ENCODE measurements around the gene KDM4B. TPM values are rescaled to one million over a fixed set of nuclear protein-coding genes. Genes with fewer than 3 reads are reported as not detected.

The KDM4B gene
- total RNA-seq, 2 experiments from 2014 or later: 24.4 to 25.0 TPM

- ChIA-PET CTCF (interaction anchor here (0.6 kb wide), 1 partner anchor 37 kb away, joined by 3 read pairs; no protein-coding TSS in a partner anchor), POLR2A (no interaction called here)
Measured at GRCh38 chr19:5104871-5105351, 136.0 kb downstream of the KDM4B start.

GRCh38 chr19:5106191-5106726 is 137.3 kb downstream of the KDM4B start:
- POLR2A ChIA-PET: no interaction called here
- CTCF ChIA-PET: no interaction called here

DNA sequence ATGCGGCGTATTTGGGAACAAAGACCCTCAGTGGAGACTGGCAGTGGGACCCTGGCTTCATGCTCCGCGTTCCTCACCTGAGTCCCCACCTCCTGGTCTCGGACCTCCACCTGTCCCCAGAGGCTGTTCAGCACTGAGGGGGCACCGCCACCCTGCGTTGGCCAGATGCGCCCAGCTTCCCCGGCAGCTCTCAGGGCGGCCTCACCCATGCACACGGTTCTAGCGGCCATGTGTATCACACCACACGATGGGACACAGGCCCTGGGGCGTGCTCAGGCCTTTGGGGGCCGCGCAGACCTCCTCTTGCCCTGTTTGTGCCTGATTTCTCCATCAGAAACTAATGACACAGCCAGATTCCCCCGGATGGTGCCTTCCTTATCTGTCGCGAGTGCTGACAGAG is 138.1 kb downstream of the KDM4B start:
- ChIA-PET CTCF (no interaction called here), POLR2A (no interaction called here)

DNA sequence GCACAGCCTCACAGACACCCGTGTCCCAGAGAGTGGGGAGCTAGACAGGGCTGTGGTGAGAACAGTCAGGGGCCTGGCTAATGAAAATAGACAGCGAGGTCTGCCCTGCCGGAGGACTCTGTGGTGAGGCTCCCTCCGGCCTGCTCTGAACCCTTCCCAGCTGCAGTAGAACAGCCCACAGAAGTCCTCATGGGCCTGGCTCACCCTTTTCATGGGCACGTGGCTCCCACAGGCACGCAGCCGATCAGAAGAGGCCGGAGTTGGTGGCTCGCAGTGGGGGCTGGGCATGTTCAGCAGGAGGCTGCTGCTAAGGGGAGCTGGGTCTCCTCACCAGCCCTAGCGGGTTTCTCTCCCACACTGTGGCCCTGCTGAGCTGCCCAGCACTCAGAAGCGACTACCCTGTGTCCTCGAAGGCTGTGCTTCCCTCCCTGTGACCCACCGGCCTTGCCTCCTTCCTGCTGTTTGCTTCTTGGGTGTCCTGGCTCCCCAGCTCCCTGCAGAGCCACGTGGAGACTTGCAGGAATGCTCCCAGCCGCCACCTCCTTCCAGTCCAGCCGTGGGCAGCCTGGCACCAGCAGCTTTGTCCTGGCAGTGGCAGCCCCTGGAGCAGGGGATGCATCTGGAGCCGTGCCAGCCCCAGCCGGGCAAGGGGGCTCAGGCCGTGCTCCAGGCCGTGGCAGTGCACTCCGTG is 138.7 kb downstream of the KDM4B start:
- ChIA-PET CTCF (no interaction called here), POLR2A (no interaction called here)

DNA sequence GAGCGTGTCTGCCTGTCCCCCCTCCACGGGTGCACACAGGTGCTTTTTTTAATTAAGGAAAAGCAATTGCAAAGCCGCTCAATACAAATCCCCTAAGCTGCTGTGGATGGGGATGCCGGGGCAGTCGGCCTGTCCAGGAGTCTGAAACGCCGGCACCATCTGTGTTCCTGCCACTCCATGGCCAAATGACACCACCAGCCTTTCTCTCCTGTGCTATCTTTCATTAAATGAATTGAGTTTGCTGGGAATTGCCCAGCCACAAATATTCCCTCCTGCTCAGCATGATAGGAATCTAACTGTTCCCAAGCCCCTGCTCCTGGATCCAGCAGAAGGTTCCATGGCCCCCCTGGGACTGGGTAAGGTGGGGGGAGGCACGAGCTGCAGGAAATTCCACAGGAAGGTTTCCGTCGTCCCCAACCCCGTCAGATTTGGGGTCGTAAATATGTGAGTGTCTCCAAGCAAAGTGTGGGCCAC is 139.2 kb downstream of the KDM4B start:
- ChIA-PET CTCF (no interaction called here), POLR2A (no interaction called here)

GRCh38 chr19:5108866-5109265 is 140.0 kb downstream of the KDM4B start:
- ChIA-PET POLR2A (no interaction called here), CTCF (no interaction called here)

DNA sequence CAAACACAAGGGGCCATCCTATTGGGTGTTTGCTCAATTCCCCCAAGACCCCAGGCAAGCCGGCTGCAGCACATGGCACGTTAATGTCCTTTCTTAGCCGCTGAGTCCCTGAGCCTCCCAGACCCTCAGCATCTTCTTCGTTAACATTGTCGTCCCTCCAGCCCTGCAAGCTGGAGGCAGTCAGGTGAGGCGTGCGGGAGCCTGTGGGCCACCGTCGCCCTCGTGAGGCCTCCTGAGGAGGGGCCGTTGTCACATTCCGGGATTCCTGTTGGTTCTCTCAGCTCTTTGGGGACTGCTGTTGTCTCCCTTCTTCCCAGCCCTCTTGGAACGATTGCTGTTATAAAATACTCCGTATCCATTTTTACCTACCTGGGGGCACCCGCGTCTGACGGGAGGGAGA is 140.6 kb downstream of the KDM4B start:
- POLR2A ChIA-PET: no interaction called here
- CTCF ChIA-PET: no interaction called here

- ChIA-PET CTCF (no interaction called here), POLR2A (no interaction called here)
Measured at GRCh38 chr19:5110546-5110945, 141.6 kb downstream of the KDM4B start.

- ChIA-PET CTCF (no interaction called here), POLR2A (no interaction called here)
Measured at GRCh38 chr19:5111051-5111450, 142.1 kb downstream of the KDM4B start.

DNA sequence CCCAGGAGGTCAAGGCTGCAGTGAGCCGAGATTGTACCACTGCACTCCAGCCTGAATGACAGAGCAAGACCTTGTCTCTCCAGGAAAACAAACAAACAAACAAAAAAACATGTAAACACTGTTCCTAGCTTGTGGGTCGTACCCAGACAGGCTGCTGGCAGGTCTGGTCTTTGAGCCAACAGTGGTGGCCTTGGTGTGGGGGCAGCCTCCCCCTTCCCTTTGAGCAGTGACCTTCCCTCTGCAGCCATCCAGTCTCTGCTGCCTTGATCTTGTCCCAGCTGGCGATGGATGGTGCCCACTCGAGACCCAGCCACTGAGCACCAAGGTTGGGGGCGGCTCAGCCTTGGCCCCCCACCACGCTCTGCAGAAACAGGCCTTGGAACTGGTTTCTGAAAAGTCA is 143.3 kb downstream of the KDM4B start:
- CTCF ChIA-PET: no interaction called here
- POLR2A ChIA-PET: no interaction called here

- CTCF ChIA-PET: no interaction called here
- POLR2A ChIA-PET: no interaction called here
Measured at GRCh38 chr19:5112681-5113575, 144.0 kb downstream of the KDM4B start.

DNA sequence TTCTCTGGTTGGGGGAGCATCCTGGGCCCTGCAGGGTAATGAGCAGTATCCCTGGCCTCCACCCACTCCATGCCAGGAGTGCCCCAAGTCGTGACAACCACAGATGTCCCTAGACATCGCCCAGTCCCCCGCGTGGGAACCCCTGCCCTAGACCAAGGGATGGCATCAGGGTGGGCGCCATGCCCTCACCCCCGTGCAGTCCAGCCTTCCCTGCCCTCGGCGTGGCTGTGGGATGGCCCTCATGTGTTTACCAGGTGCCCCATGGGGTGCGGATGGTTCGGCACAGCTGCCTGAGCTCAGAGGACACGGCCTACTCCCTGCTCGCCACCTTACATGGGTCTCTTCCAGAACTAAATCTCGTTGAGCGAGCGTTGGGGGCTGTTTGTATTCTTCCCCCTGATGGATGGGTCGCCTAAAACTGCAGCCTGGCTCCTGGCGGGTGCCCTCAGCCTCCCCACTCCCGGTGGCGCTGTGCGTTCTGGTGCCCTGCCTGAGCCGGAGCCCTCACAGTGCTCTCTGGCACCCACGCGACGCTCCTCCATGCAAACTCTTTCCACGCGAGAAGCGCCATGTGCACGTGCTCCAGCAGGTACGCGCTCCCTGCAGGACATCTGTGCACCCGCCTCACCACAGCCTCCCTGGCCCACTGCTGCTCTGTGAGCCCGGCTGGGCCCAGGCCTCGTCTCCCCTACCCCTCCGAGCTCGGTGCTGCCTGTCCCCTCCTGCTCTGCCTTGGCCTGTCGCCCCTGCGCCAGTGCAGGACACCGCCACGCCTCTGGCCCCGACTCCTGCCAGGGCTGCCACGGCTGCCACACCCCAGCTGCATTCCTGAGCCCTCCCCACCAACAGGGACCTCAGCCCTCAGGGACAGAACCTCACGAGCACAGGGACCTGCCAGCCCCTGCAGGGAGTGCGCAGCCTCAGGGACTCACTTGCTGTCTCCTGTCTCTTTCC is 145.0 kb downstream of the KDM4B start:
- ChIA-PET POLR2A (no interaction called here), CTCF (no interaction called here)

DNA sequence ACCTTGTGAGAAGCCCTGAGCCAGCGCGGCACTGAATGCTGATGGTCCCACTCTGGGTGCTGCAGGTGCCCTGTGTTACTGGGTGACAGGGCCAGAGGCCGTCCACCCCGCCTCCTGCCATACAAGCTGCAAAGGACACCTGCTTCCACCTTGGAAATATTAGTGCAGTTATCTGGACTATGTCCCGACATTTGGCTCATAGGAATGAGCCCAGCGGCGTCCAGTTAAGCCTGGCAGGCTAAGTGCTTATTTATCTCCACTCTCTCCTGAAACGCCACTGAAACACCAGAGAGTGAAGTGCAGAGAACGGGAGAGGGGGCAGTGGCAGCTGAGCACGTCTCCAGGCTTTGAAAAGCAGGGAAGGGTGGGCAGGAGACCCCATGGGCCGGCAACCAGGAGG is 145.8 kb downstream of the KDM4B start:
- ChIA-PET CTCF (no interaction called here), POLR2A (no interaction called here)

DNA sequence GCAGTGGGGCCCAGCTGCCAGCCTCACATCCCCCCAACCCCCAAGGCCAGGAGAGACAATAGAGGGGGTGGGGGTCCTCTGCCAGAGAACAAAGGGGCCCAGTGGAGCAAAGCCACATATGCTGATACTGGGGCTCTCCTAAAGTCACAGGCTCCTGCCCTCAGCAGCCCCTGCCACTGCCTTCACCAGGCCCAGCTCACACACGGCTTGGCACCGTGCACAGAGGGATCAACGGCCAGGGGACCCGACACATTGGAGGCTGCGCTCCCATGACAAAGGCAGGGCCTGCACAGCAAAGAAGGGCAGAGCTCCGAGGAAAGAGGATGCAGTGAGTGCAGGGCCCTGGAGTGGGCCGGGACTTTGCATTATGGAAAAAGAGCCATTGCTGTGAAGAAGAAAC is 146.4 kb downstream of the KDM4B start:
- ChIA-PET CTCF (interaction anchor here (0.7 kb wide), 1 partner anchor 475 kb away, joined by 3 read pairs; no protein-coding TSS in a partner anchor), POLR2A (no interaction called here)

- POLR2A ChIA-PET: interaction anchor here (0.7 kb wide), 1 partner anchor 682 kb away, joined by 4 read pairs; no protein-coding TSS in a partner anchor
- CTCF ChIA-PET: interaction anchor here (0.7 kb wide), 1 partner anchor 476 kb away, joined by 3 read pairs; no protein-coding TSS in a partner anchor
Measured at GRCh38 chr19:5115771-5116202, 146.9 kb downstream of the KDM4B start.

- POLR2A ChIA-PET: interaction anchor here (0.7 kb wide), 1 partner anchor 681 kb away, joined by 4 read pairs; no protein-coding TSS in a partner anchor
- CTCF ChIA-PET: interaction anchor here (0.7 kb wide), 1 partner anchor 476 kb away, joined by 3 read pairs; no protein-coding TSS in a partner anchor
Measured at GRCh38 chr19:5116292-5116691, 147.4 kb downstream of the KDM4B start.

DNA sequence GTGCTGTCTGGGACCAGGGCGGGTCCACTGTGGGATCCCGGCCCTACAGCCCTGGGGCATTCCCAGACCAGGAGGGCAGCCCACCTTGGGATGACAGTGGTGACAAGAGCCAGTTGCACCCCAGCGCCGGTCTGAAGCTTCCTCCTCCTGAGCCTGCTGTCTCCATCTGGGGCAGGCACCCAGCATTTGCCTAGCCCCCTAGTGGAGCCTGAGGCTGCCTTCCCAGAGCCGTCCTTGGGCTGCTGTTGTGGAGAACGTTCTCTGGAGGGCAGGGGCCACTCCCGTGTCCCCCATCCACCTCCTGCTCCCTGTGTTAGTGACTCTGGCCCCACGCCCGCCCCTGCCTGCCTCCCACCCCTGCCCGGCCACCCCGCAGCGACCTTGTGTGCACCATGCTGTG is 148.5 kb downstream of the KDM4B start:
- POLR2A ChIA-PET: no interaction called here
- CTCF ChIA-PET: no interaction called here

DNA sequence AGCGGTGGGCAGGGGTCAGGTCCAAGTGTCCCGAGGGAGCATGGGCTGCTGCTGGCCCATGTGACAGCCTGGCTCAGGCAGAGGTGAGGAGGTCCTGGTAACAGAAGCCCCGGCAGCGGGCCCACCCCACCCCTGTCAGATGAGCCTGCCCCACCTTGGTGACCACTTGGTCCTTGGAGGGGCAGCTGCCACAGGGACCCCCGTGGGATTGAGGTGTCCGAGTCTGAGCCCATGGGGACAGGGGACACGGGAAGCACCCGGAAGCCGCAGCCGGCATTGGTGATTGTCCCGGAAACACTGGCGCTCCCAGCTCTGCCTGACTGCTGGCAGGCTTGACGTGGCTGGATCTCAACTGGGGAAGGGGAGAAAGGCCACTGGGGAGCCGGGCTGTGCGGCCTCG is 149.1 kb downstream of the KDM4B start:
- ChIA-PET POLR2A (no interaction called here), CTCF (no interaction called here)

GRCh38 chr19:5119297-5119998 is 150.5 kb downstream of the KDM4B start:
- ChIA-PET CTCF (no interaction called here), POLR2A (interaction anchor here (0.6 kb wide), 1 partner anchor 438 kb away, joined by 5 read pairs; no protein-coding TSS in a partner anchor)

Data from activated CD8-positive, alpha-beta memory T cell treated with anti-CD3 and anti-CD28 coated beads for 36 hours (primary cell).